KMS-11 (cell line): Measurements from ENCODE around the gene GRHL3.

ENCODE experiments used
- H2AFZ ChIP-seq: fragments of 200-600 bp; sonication (generic); 2 replicates; pipeline ENCODE4 v1.6.1; 2016; ENCODE audit warnings: antibody characterized with exemption, mixed run types, low read depth
- H3K27ac ChIP-seq: fragments of 200-600 bp; sonication (generic); 2 replicates; pipeline ENCODE4 v1.6.1; 2016; ENCODE audit warnings: mild to moderate bottlenecking, mixed run types
- H3K27me3 ChIP-seq: fragments of 200-600 bp; sonication (generic); 2 replicates; pipeline ENCODE4 v1.6.1; 2017; ENCODE audit warnings: mild to moderate bottlenecking, low read depth, mixed run types, moderate library complexity; ENCODE audit not compliant: insufficient read depth
- H3K36me3 ChIP-seq: fragments of 200-600 bp; sonication (generic); 2 replicates; pipeline ENCODE4 v1.6.1; 2017; ENCODE audit warnings: mild to moderate bottlenecking, mixed run types; ENCODE audit not compliant: insufficient read depth
- H3K4me1 ChIP-seq: fragments of 200-600 bp; sonication (generic); 2 replicates; pipeline ENCODE4 v1.6.1; 2016; ENCODE audit warnings: mild to moderate bottlenecking, low read depth, mixed run types; ENCODE audit not compliant: poor library complexity, severe bottlenecking
- H3K4me2 ChIP-seq: fragments of 200-600 bp; sonication (generic); 2 replicates; pipeline ENCODE4 v1.7.0; 2016; ENCODE audit warnings: mild to moderate bottlenecking, mixed run types
- H3K4me3 ChIP-seq: fragments of 200-600 bp; sonication (generic); IDR thresholded peaks from 2 replicates; pipeline ENCODE4 v1.6.1; 2017; ENCODE audit warnings: low read depth, low read length, mixed read lengths; ENCODE audit not compliant: insufficient read depth
- H3K79me2 ChIP-seq: fragments of 200-600 bp; sonication (generic); 2 replicates; pipeline ENCODE4 v1.6.1; 2016; ENCODE audit warnings: low read depth, mixed run types; ENCODE audit not compliant: insufficient read depth
- H3K9ac ChIP-seq: fragments of 200-600 bp; sonication (generic); 2 replicates; pipeline ENCODE4 v1.6.1; 2016; ENCODE audit warnings: mild to moderate bottlenecking, mixed run types
- H4K20me1 ChIP-seq: fragments of 200-600 bp; sonication (generic); 2 replicates; pipeline ENCODE4 v1.6.1; 2016; ENCODE audit warnings: mild to moderate bottlenecking, mixed run types; ENCODE audit not compliant: insufficient read depth
- TF ChIP-seq, protein P1 (sequence below): fragments of 200-600 bp; sonication (generic); conservative IDR thresholded peaks from 2 replicates; pipeline ENCODE4 v1.6.1; 2017; ENCODE audit warnings: low read depth, mild to moderate bottlenecking, antibody characterized with exemption, low read length, moderate library complexity, mixed read lengths

The GRHL3 gene

DNA sequence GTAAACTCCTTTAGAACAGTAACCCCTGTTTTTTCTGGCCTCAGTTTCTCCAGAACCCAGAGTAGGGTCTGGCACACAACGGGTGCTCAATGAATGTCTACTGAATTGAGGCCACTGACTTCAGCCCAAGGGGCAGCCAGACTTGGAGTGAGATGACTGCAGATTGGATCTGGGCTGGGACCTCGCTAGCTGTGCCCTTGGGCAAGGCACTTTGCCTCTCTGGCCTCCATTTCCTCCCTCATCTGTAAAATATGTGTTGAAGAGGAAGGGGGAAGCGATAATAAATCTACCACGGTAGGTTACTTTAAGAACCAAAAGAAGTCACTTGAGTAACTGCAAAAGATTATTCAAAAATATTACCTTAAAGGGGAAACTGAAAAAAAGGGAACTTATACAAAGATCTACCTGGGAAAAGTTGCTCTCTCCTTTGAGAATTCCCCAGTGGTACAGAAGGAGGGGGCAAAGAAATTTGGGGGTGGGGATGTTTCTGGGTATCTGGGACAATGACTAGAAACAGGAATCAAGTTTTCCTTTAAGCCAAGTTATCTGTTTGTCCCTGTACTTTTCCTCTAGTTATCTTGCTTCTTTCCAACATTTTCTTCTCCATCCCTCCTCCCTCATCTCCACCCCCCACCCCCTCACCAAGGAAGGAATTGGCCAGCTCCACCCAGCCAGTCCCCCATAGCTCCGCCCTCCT, 394 bp upstream of the GRHL3 start:
- H3K27me3 ChIP-seq = peaks cover 35% of the 10 kb centered on the region

DNA sequence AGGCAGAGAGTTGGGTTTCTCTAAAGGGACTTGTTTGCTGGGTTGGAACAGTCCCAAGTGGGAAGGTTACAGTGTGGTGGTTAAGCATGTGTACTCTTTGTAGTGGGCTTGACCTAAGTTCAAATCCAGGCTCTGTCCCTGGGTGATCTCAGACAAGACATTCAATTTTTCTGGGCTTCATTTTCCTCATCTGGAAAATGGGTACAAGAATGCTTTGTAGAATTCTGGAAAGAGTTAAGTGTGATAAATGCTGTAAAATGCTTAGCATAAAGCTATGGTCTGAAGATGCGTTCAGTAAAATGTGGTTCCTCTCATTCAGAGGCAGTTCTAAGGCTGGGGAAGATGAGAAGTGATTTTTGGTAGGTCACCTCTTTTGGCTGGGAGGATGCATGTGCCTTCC, 805 bp downstream of the GRHL3 start:
- Histone ChIP-seq H3K4me3 (no peak overlapping the region), H3K27ac (no peak overlapping the region), H2AFZ (no peak overlapping the region), H3K27me3 (peaks cover 43% of the 10 kb centered on the region), H3K79me2 (no peaks in the 10 kb centered on the region), H3K36me3 (no peaks in the 10 kb centered on the region), H4K20me1 (no peaks in the 10 kb centered on the region), H3K4me1 (peaks cover 42% of the 10 kb centered on the region), H3K9ac (no peak overlapping the region), H3K4me2 (no peak overlapping the region)
- TF ChIP-seq, protein P1, sequence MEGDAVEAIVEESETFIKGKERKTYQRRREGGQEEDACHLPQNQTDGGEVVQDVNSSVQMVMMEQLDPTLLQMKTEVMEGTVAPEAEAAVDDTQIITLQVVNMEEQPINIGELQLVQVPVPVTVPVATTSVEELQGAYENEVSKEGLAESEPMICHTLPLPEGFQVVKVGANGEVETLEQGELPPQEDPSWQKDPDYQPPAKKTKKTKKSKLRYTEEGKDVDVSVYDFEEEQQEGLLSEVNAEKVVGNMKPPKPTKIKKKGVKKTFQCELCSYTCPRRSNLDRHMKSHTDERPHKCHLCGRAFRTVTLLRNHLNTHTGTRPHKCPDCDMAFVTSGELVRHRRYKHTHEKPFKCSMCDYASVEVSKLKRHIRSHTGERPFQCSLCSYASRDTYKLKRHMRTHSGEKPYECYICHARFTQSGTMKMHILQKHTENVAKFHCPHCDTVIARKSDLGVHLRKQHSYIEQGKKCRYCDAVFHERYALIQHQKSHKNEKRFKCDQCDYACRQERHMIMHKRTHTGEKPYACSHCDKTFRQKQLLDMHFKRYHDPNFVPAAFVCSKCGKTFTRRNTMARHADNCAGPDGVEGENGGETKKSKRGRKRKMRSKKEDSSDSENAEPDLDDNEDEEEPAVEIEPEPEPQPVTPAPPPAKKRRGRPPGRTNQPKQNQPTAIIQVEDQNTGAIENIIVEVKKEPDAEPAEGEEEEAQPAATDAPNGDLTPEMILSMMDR = no peak

More for the DNA sequence above, 394 bp upstream of the GRHL3 start:
- H3K36me3 ChIP-seq = no peaks in the 10 kb centered on the region
- H3K4me2 ChIP-seq = peak overlapping the region; percentile 30; the same call in 1 of the 2 replicates
- no peak overlapping the region for H3K4me3 ChIP-seq
- H3K27ac ChIP-seq = no peak overlapping the region
- no peak overlapping the region for H3K9ac ChIP-seq
- no peaks in the 10 kb centered on the region for H3K79me2 ChIP-seq
- no peak overlapping the region for H2AFZ ChIP-seq
- H3K4me1 ChIP-seq = peaks cover 40% of the 10 kb centered on the region
- no peaks in the 10 kb centered on the region for H4K20me1 ChIP-seq
- TF ChIP-seq, protein P1 = no peak

DNA sequence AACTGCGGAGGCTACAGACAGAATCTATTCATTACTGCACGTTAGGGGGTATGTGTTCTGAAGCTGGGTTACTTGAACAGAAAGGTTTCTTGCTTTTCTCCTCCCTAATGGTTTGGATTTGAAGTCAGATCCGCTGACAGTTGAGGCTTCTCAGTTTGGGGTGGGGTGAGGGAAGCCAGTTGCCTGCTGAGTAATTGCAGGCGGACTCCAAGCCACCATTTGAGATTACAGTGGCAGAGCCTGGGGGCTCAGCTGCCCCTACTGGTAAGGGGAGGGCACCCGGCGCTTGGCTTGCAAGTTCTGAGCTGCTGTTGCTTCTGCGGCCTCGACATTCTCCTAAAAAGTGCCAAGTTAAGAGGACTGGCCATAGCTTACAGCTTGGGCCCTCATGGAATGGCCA, 2.0 kb downstream of the GRHL3 start:
- no peaks in the 10 kb centered on the region for H3K79me2 ChIP-seq
- no peaks in the 10 kb centered on the region for H3K36me3 ChIP-seq
- H3K4me1 ChIP-seq = peaks cover 42% of the 10 kb centered on the region
- no peak overlapping the region for H3K4me3 ChIP-seq
- no peaks in the 10 kb centered on the region for H4K20me1 ChIP-seq
- peak overlapping the region; percentile 94 for H3K4me2 ChIP-seq
- no peak overlapping the region; the same call in 1 of the 2 replicates for H3K9ac ChIP-seq
- H3K27me3 ChIP-seq = peaks cover 50% of the 10 kb centered on the region
- H2AFZ ChIP-seq = peak overlapping the region; percentile 86; the same call in 1 of the 2 replicates
- no peak overlapping the region for H3K27ac ChIP-seq
- TF ChIP-seq, protein P1 = no peak

DNA sequence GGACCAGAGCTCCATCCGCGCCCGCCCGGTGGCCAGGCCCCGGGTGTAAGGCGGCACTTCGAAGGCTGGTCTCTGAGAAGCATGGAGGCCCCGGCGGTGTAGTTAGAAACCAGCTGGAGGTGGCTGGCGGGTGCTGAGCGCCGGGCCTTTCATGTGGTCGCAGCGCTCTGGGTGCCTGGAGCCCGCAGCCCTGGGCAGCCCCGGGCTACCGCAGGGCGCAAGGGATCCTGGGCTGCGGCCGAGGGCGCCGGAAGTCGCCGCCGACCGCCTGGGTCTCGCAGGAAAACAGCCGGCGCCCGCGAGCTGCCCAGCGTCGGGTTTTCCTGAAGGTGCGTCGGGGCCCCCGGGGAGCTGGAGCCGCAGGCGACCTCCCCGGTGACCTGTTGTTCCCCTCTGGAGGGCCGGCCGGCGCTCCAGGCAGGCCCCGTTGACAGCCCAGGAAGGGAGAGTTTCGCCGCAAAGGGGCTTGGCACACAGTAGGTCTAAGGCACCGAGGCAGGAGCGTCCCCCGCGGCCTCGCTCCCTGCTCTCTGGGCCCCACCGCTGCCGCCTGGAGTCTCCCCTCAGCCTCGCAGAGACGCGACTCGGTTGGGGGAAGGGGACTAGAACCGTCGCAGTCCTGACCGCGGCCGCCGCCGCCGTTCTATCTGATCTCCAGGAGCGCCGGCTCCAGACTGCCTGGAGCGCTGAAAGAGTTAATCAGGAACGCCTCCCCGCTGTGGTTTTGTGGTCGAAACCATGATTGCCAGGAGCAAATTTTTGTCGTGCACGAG, 2.7 kb downstream of the GRHL3 start:
- H3K4me2 ChIP-seq = peak overlapping the region; percentile 94
- no peaks in the 10 kb centered on the region for H4K20me1 ChIP-seq
- H3K27ac ChIP-seq = peak overlapping the region; percentile 51
- peaks cover 42% of the 10 kb centered on the region for H3K4me1 ChIP-seq
- no peaks in the 10 kb centered on the region for H3K36me3 ChIP-seq
- H3K79me2 ChIP-seq = no peaks in the 10 kb centered on the region
- H3K9ac ChIP-seq = peak overlapping the region; percentile 55; the same call in 1 of the 2 replicates
- H3K4me3 ChIP-seq = peak overlapping the region; percentile 84
- peaks cover 50% of the 10 kb centered on the region for H3K27me3 ChIP-seq
- TF ChIP-seq, protein P1 = no peak
- peak overlapping the region; percentile 86 for H2AFZ ChIP-seq
